ENCODE measurements around the gene GNG4.

GNG4 gene

DNA sequence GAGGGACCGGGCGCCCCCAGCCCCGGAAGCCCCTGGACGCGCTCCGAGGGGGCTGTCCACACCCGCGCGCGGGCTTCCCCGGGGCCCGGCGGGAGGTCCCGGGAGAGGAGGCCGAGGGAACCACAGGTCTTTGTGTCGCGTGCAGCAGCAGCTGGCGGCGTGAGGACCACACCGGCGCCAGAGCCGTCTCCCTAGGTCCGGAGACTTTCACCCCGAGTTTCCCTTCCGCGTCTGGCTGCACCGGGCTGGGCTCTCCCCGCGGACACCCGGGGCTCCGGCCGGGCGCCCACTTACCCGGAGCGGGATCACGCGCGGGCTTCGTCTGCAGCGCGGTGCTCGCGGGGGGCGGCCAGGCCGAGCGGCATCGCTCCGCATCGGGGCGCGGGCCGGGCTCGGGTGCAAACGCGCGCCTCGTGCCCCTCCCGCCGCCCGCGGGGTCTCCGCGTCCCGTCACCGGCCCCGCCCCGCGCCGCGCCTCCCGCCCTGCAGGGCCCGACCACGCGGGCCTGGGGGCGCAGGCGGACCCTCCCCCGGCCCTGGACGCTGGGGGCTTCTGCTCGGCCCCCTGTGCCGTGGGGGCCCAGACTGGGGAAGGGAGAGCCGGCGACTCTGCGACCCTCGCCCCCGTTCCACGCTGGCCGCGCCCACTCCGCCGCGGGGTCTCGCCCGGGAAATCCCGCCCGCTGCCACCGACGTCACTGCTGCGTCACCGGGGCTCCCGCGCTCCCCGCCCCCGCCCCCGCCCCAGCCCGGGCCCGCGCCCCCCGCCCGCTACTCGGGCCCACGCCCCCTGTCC is at the start of gene GNG4:
GNG4 (minus strand) TSS at position 417 of the 796 bp plus-strand sequence. CDS start 65,946 bp downstream, outside the sequence.
- no peak for TF ChIP-seq CTCF (IDR thresholded peaks at IDR 0.05; ENCODE audit: low read length, missing control alignments)
- H3K4me3 ChIP-seq (replicated peaks; ENCODE audit: low read depth, low read length) = peak within 1 kb of the TSS; percentile 37
- DNase-seq (ENCODE audit: low read depth) = no peak

DNA sequence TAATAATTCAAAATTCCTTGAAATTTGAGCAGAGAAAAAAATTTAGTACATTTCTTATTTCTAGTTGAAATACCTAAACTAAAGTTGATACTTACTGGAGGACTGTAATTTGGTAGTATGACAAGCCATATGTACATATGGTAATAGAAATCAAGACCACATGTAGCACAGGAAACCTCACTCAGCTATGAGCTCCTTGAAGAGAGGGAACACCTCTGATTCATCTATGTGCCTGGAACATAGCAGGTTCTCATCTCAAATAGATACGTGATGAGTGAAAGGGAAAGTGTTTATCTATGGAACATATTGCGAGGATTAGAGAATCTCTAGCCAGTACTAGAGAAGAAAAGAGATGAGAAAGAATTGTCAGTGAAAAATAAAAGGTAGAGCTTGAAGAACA is 47.9 kb upstream of the GNG4 start:
- DNase-seq (ENCODE audit: low read depth) = no peak

DNA sequence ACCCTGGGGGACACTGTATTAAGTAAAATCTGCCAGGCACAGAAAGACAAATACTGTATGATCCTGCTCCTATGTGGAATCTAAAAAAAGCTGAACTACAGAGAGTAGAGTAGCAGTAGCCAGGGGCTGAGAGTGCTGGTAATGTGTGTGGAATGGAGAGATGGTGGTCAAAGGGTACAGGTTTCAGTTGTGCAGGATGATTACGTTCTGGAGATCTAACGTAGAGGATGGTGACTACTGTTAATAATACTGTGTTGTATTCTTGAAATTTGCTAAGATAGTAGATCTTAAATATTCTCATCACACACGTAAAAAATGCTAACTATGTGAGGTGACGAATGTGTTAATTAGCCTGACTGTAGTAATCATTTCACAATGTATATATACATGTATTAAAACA is 39.8 kb upstream of the GNG4 start:
- DNase-seq (ENCODE audit: low read depth) = no peak
- no peak overlapping the region for H3K4me3 ChIP-seq (replicated peaks; ENCODE audit: low read depth, low read length)
- TF ChIP-seq CTCF (IDR thresholded peaks at IDR 0.05; ENCODE audit: low read length, missing control alignments) = no peak

More for the DNA sequence above, 47.9 kb upstream of the GNG4 start:
- H3K4me3 ChIP-seq (replicated peaks; ENCODE audit: low read depth, low read length) = no peak overlapping the region
- no peak for TF ChIP-seq CTCF (IDR thresholded peaks at IDR 0.05; ENCODE audit: low read length, missing control alignments)

GRCh38 chr1:235688096-235688495 is 38.5 kb upstream of the GNG4 start:
- DNase-seq (ENCODE audit: low read depth) = no peak
- H3K4me3 ChIP-seq (replicated peaks; ENCODE audit: low read depth, low read length) = no peak overlapping the region
- no peak for TF ChIP-seq CTCF (IDR thresholded peaks at IDR 0.05; ENCODE audit: low read length, missing control alignments)

- TF ChIP-seq CTCF (IDR thresholded peaks at IDR 0.05; ENCODE audit: low read length, missing control alignments) = no peak
- peak; percentile 11 for DNase-seq (ENCODE audit: low read depth)
- H3K4me3 ChIP-seq (replicated peaks; ENCODE audit: low read depth, low read length) = no peak overlapping the region
Observed at GRCh38 chr1:235683653-235684052, 34.1 kb upstream of the GNG4 start.

DNA sequence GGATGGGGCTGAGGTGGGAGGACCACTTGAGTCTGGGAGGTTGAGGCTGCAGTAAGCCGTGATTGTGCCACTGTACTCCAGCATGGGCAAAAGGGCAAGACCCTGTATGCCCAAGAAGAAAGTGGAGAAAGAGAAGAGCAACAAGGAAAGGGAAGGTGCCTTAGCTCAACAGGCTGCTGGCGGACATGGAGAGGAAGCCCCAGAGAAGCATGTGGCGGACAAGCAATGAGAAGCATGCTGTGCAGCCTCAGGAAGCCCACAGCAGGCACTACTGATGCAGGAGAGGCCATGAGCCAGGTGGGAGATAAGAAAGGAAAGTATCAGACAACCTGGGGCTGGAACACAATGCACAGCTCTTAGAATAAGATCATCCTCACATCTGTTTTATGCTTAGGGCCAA is 32.6 kb upstream of the GNG4 start:
- DNase-seq (ENCODE audit: low read depth) = no peak
- no peak for TF ChIP-seq CTCF (IDR thresholded peaks at IDR 0.05; ENCODE audit: low read length, missing control alignments)
- no peak overlapping the region for H3K4me3 ChIP-seq (replicated peaks; ENCODE audit: low read depth, low read length)

DNA sequence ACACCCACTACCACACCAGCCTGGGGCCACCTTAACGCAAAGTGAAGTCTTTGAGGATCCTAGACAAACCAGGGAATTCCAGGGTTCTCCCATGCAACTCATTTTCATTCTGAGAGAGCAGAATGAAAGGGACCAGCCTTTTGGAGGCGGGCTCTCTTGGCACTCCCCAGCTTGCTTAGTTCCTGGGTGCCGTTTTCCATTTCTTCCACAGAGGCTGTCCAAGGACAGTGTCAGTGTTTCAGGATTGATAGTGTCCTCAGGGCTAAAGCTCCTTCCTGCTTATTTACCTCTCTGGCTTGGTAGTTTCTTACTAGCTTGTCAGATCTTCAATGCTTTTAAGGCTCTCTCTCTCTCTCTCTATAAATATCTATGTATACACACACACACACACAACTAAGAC is 30.1 kb upstream of the GNG4 start:
- no peak for TF ChIP-seq CTCF (IDR thresholded peaks at IDR 0.05; ENCODE audit: low read length, missing control alignments)
- no peak overlapping the region for H3K4me3 ChIP-seq (replicated peaks; ENCODE audit: low read depth, low read length)
- no peak for DNase-seq (ENCODE audit: low read depth)

All from fibroblast of pulmonary artery (primary cell).